ENCODE results near the gene STRN.
"Not testable (repeated sequence)": the region's sequence is repeated elsewhere in the genome, so short reads cannot be mapped to it uniquely, and the experiment has no call there.

STRN gene

GRCh38 chr2:36839976-36840617, 126.2 kb downstream of the STRN start:
- no peak overlapping the region for H3K4me2 ChIP-seq
- H4K20me1 ChIP-seq (ENCODE audit: insufficient read depth): no peaks in the 10 kb centered on the region
- H3K4me3 ChIP-seq (IDR thresholded peaks at IDR 0.05; ENCODE audit: insufficient read depth, low read depth, low read length): no peak overlapping the region
- no peak overlapping the region for H3K9ac ChIP-seq
- no peaks in the 10 kb centered on the region for H3K79me2 ChIP-seq (ENCODE audit: insufficient read depth, low read depth)
- H2AFZ ChIP-seq (ENCODE audit: low read depth): no peak overlapping the region
- H3K27ac ChIP-seq: no peak overlapping the region
- H3K27me3 ChIP-seq (ENCODE audit: insufficient read depth, low read depth): no peaks in the 10 kb centered on the region
- no peaks in the 10 kb centered on the region for H3K36me3 ChIP-seq (ENCODE audit: insufficient read depth)
- no peak for TF ChIP-seq CTCF (conservative IDR thresholded peaks at IDR 0.05; ENCODE audit: low read depth, low read length)
- no peaks in the 10 kb centered on the region for H3K4me1 ChIP-seq (ENCODE audit: low read depth, poor library complexity, severe bottlenecking)

- TF ChIP-seq CTCF (conservative IDR thresholded peaks at IDR 0.05; ENCODE audit: low read depth, low read length): no peak
- no peaks in the 10 kb centered on the region for H3K4me1 ChIP-seq (ENCODE audit: low read depth, poor library complexity, severe bottlenecking)
- no peak overlapping the region for H3K4me3 ChIP-seq (IDR thresholded peaks at IDR 0.05; ENCODE audit: insufficient read depth, low read depth, low read length)
- H3K36me3 ChIP-seq (ENCODE audit: insufficient read depth): no peaks in the 10 kb centered on the region
- H3K79me2 ChIP-seq (ENCODE audit: insufficient read depth, low read depth): no peaks in the 10 kb centered on the region
- H3K9ac ChIP-seq: no peak overlapping the region
- no peak overlapping the region for H3K4me2 ChIP-seq
- no peaks in the 10 kb centered on the region for H4K20me1 ChIP-seq (ENCODE audit: insufficient read depth)
- H2AFZ ChIP-seq (ENCODE audit: low read depth): no peak overlapping the region
- no peaks in the 10 kb centered on the region for H3K27me3 ChIP-seq (ENCODE audit: insufficient read depth, low read depth)
- no peak overlapping the region for H3K27ac ChIP-seq
These were observed 131.4 kb downstream of the STRN start for GRCh38 chr2:36834731-36835524.

GRCh38 chr2:36834203-36834602, 132.1 kb downstream of the STRN start:
- Histone ChIP-seq H3K4me3 (IDR thresholded peaks at IDR 0.05; ENCODE audit: insufficient read depth, low read depth, low read length) (no peak overlapping the region), H3K4me2 (no peak overlapping the region), H3K4me1 (ENCODE audit: low read depth, poor library complexity, severe bottlenecking) (no peaks in the 10 kb centered on the region), H2AFZ (ENCODE audit: low read depth) (no peak overlapping the region), H3K27ac (no peak overlapping the region), H4K20me1 (ENCODE audit: insufficient read depth) (no peaks in the 10 kb centered on the region), H3K36me3 (ENCODE audit: insufficient read depth) (no peaks in the 10 kb centered on the region), H3K27me3 (ENCODE audit: insufficient read depth, low read depth) (no peaks in the 10 kb centered on the region), H3K9ac (no peak overlapping the region), H3K79me2 (ENCODE audit: insufficient read depth, low read depth) (no peaks in the 10 kb centered on the region)
- no peak for TF ChIP-seq CTCF (conservative IDR thresholded peaks at IDR 0.05; ENCODE audit: low read depth, low read length)

GRCh38 chr2:36831185-36831584, 135.2 kb downstream of the STRN start:
- no peaks in the 10 kb centered on the region for H3K79me2 ChIP-seq (ENCODE audit: insufficient read depth, low read depth)
- no peak overlapping the region for H3K4me3 ChIP-seq (IDR thresholded peaks at IDR 0.05; ENCODE audit: insufficient read depth, low read depth, low read length)
- H3K36me3 ChIP-seq (ENCODE audit: insufficient read depth): no peaks in the 10 kb centered on the region
- H3K4me1 ChIP-seq (ENCODE audit: low read depth, poor library complexity, severe bottlenecking): no peaks in the 10 kb centered on the region
- TF ChIP-seq CTCF (conservative IDR thresholded peaks at IDR 0.05; ENCODE audit: low read depth, low read length): no peak
- no peak overlapping the region for H2AFZ ChIP-seq (ENCODE audit: low read depth)
- no peak overlapping the region for H3K4me2 ChIP-seq
- no peak overlapping the region for H3K9ac ChIP-seq
- no peaks in the 10 kb centered on the region for H3K27me3 ChIP-seq (ENCODE audit: insufficient read depth, low read depth)
- no peaks in the 10 kb centered on the region for H4K20me1 ChIP-seq (ENCODE audit: insufficient read depth)
- no peak overlapping the region for H3K27ac ChIP-seq

- not testable (repeated sequence) for H3K36me3 ChIP-seq (ENCODE audit: insufficient read depth); H3K27me3 ChIP-seq (ENCODE audit: insufficient read depth, low read depth); H3K9ac ChIP-seq; H3K4me3 ChIP-seq (IDR thresholded peaks at IDR 0.05; ENCODE audit: insufficient read depth, low read depth, low read length); H2AFZ ChIP-seq (ENCODE audit: low read depth); H3K79me2 ChIP-seq (ENCODE audit: insufficient read depth, low read depth); H3K4me1 ChIP-seq (ENCODE audit: low read depth, poor library complexity, severe bottlenecking); H3K27ac ChIP-seq; H4K20me1 ChIP-seq (ENCODE audit: insufficient read depth); H3K4me2 ChIP-seq
These were observed 141.7 kb downstream of the STRN start for GRCh38 chr2:36824683-36825082.

Measured in KMS-11 (cell line).